ENCODE results near the gene BRCC3.

Gene BRCC3

DNA sequence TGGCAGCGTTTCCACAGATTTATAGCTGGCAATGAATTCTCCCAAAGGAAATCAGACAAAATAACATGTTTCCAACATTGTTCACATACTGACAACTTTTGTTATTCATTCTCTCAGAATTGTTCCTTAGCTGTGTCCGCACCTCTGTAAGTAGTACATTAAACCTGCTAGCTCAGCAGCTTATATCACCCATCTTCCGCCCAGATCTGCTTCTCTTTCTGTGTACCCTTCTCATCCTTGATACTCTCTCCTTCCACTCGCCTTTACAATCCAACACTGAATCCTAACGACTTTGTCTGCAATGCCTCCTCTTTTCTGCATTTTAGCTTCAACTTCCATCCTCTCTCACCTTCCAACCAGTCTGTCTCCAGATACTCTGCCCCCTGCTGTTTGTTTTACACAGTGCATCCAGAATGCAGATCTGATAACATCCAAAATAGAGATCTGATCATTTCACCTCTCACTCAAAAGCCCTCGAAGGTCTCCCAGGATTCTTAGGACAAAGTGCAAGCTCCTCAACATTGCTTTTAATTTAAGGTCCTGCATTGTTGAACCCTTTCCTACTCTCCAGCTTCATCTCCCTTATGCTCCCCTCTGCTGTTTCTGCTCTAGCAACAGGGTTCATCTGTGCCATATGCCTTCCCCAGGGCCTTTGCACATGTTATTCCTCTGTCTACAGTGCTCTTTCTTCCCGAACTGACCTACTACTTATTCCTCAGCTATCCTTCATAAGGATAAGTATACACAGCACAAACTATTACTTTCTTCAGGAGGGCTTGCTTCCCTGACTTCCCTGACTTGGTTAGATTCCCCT is 77.6 kb downstream of the BRCC3 start:
- DNase-seq = no peak

DNA sequence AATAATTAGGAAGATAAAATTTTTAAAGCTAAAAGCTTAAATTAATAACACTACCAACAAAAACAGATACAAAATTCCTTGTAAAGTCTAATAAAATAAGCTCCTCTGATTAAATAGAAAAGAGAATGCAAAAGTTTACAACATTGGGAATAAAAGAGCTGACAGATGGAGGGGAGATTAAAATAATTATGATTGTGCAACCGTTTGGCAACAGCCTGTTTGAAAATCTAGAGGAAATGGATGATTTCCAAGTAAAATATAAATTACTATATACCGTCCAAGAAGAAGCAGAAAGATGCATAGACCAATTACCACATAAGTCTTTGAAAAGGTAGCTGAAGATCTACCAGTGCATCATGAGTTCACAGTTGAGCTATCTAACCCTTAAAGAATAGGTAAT is 98.6 kb downstream of the BRCC3 start:
- DNase-seq = no peak

Data from NCI-H1105 (cell line).